DOHH2 (cell line): ENCODE results near the gene SLC6A20.

Experiments
- CTCF ChIP-seq: fragments of 200-600 bp; sonication (generic); IDR thresholded peaks from one replicate; pipeline ENCODE4 v1.5.1; 2014; ENCODE audit warnings: antibody characterized with exemption, mild to moderate bottlenecking, low read depth, low read length; ENCODE audit not compliant: poor library complexity, severe bottlenecking
- EZH2phosphoT487 ChIP-seq: fragments of 200-600 bp; sonication (generic); IDR thresholded peaks from 2 replicates; pipeline ENCODE4 v1.6.1; 2017; ENCODE audit warnings: borderline replicate concordance, mild to moderate bottlenecking, antibody characterized with exemption, low read length, moderate library complexity, mixed read lengths

GRCh38 chr3:45751537-45752242 is 44.6 kb downstream of the SLC6A20 start:
- TF ChIP-seq CTCF (no peak), EZH2phosphoT487 (no peak)
